Fibroblast of lung (primary cell): Measurements from ENCODE around the gene AGAP1. TPM values are rescaled to one million over a fixed set of nuclear protein-coding genes. Genes with fewer than 3 reads are reported as not detected.

ENCODE experiments used
- DNase-seq, 2 donors: peaks; one replicate each; pipeline versions ENCODE4 v3.0.0 to v3.0.0-alpha.2; 2010; ENCODE audit warnings: low read depth in 2 of 2
- H2AFZ ChIP-seq: 2 replicates; pipeline ENCODE4 v1.5.1; 2012; ENCODE audit warnings: low read length, control low read depth, inconsistent platforms
- H3K27ac ChIP-seq: 2 replicates; pipeline ENCODE4 v1.5.1; 2011; ENCODE audit warnings: low read length, control low read depth; ENCODE audit not compliant: insufficient read depth
- H3K27me3 ChIP-seq: 2 replicates; pipeline ENCODE4 v1.5.1; 2011; ENCODE audit warnings: mild to moderate bottlenecking, low read length; ENCODE audit not compliant: control insufficient read depth, insufficient read depth
- H3K36me3 ChIP-seq: 2 replicates; pipeline ENCODE4 v1.5.1; 2011; ENCODE audit warnings: low read length; ENCODE audit not compliant: control insufficient read depth, insufficient read depth
- H3K4me1 ChIP-seq: 2 replicates; pipeline ENCODE4 v1.5.1; 2011; ENCODE audit warnings: low read length; ENCODE audit not compliant: control insufficient read depth, insufficient read depth; ENCODE audit errors: extremely low read depth
- H3K4me2 ChIP-seq: 2 replicates; pipeline ENCODE4 v1.5.1; 2011; ENCODE audit warnings: low read length, control low read depth; ENCODE audit not compliant: insufficient read depth; ENCODE audit errors: extremely low read depth
- H3K4me3 ChIP-seq, 4 experiments: fragments of 200-600 bp in 1 of 4; sonication (generic) in 1 of 4; replicated peaks in 1 of 4; 2 replicates each; pipeline ENCODE4 v1.5.1; 2011 to 2016; ENCODE audit warnings: low read length in 4 of 4, low read depth in 3 of 4, mild to moderate bottlenecking in 3 of 4, control low read depth in 2 of 4, inconsistent platforms in 1 of 4, mixed read lengths in 1 of 4; ENCODE audit not compliant: insufficient read depth in 1 of 4; ENCODE audit errors: control extremely low read depth in 1 of 4
- H3K79me2 ChIP-seq: 2 replicates; pipeline ENCODE4 v1.5.1; 2012; ENCODE audit warnings: mild to moderate bottlenecking, low read length, inconsistent platforms; ENCODE audit not compliant: control insufficient read depth, insufficient read depth
- H3K9ac ChIP-seq: 2 replicates; pipeline ENCODE4 v1.5.1; 2011; ENCODE audit warnings: mild to moderate bottlenecking, low read length, control low read depth; ENCODE audit not compliant: insufficient read depth
- H3K9me3 ChIP-seq: 2 replicates; pipeline ENCODE4 v1.5.1; 2012; ENCODE audit warnings: low read depth, low read length; ENCODE audit not compliant: control insufficient read depth, insufficient read depth
- H4K20me1 ChIP-seq: 2 replicates; pipeline ENCODE4 v1.5.1; 2011; ENCODE audit warnings: low read length; ENCODE audit not compliant: control insufficient read depth, insufficient read depth; ENCODE audit errors: extremely low read depth
- CTCF ChIP-seq, 2 donors: IDR thresholded peaks in 1 of 2; conservative IDR thresholded peaks in 1 of 2; 1 replicate in 1 of 2; 2 replicates in 1 of 2; pipeline ENCODE4 v1.5.1; 2011 to 2012; ENCODE audit warnings: low read length in 2 of 2, control low read depth in 1 of 2, inconsistent platforms in 1 of 2, low read depth in 1 of 2, mild to moderate bottlenecking in 1 of 2
- EZH2 ChIP-seq: IDR thresholded peaks from 2 replicates; pipeline ENCODE4 v1.5.1; 2012; ENCODE audit warnings: low read length, control low read depth, mild to moderate bottlenecking; ENCODE audit errors: missing control alignments
- polyA plus RNA-seq, 2 donors: library from polyadenylated mRNA; depleted of rRNA in 1 of 2; stranded (reverse) in 1 of 2; unstranded in 1 of 2; fragments of >200 nt; gene quantifications; 2 replicates each; pipeline ENCODE4 v1.2.1, GENCODE V29; 2011 to 2012; ENCODE audit warnings: missing spikeins in 1 of 2
- total RNA-seq: library from RNA; depleted of rRNA; stranded (reverse); fragments of >200 nt; gene quantifications from 2 replicates; pipeline ENCODE4 v1.2.1, GENCODE V29; 2014

The AGAP1 gene
- total and polyA plus RNA-seq, 2 donors (not counting 1 experiment from before 2014, with no cell fraction given) = 10.6 to 14.0 TPM

GRCh38 chr2:235780401-235780800 is 286.6 kb downstream of the AGAP1 start:
- no peak overlapping the region for H2AFZ ChIP-seq
- H4K20me1 ChIP-seq = no peaks in the 10 kb centered on the region
- TF ChIP-seq EZH2 = no peak
- no peak for TF ChIP-seq CTCF (conservative IDR thresholded peaks at IDR 0.05 in 1 of 2, IDR thresholded peaks at IDR 0.05 in 1 of 2; ENCODE audit: low read depth in 1 of 2, low read length in 2 of 2)

GRCh38 chr2:235781775-235782174 is 287.9 kb downstream of the AGAP1 start:
- Histone ChIP-seq H3K9ac (no peak overlapping the region), H3K27me3 (no peaks in the 10 kb centered on the region), H3K79me2 (no peaks in the 10 kb centered on the region), H2AFZ (no peak overlapping the region), H3K4me2 (no peak overlapping the region), H3K4me1 (no peaks in the 10 kb centered on the region), H3K36me3 (no peaks in the 10 kb centered on the region), H3K4me3 (no peak overlapping the region), H3K9me3 (no peaks in the 10 kb centered on the region), H4K20me1 (no peaks in the 10 kb centered on the region), H3K27ac (no peak overlapping the region)
- DNase-seq = no peak
- TF ChIP-seq CTCF (conservative IDR thresholded peaks at IDR 0.05 in 1 of 2, IDR thresholded peaks at IDR 0.05 in 1 of 2; ENCODE audit: low read depth in 1 of 2, low read length in 2 of 2) (no peak), EZH2 (no peak)

More at GRCh38 chr2:235780401-235780800, 286.6 kb downstream of the AGAP1 start:
- H3K79me2 ChIP-seq = no peaks in the 10 kb centered on the region
- no peaks in the 10 kb centered on the region for H3K9me3 ChIP-seq
- no peaks in the 10 kb centered on the region for H3K4me1 ChIP-seq
- no peak overlapping the region for H3K27ac ChIP-seq
- no peaks in the 10 kb centered on the region for H3K36me3 ChIP-seq
- no peak overlapping the region for H3K4me2 ChIP-seq
- H3K4me3 ChIP-seq = no peak overlapping the region
- H3K9ac ChIP-seq = no peak overlapping the region
- DNase-seq = no peak
- no peaks in the 10 kb centered on the region for H3K27me3 ChIP-seq

GRCh38 chr2:235784788-235785187 is 290.9 kb downstream of the AGAP1 start:
- Histone ChIP-seq H3K4me2 (no peak overlapping the region), H4K20me1 (no peaks in the 10 kb centered on the region), H3K4me3 (no peak overlapping the region), H3K36me3 (no peaks in the 10 kb centered on the region), H3K27ac (no peak overlapping the region), H2AFZ (no peak overlapping the region), H3K79me2 (no peaks in the 10 kb centered on the region), H3K9me3 (no peaks in the 10 kb centered on the region), H3K9ac (no peak overlapping the region), H3K27me3 (no peaks in the 10 kb centered on the region), H3K4me1 (no peaks in the 10 kb centered on the region)
- TF ChIP-seq CTCF (conservative IDR thresholded peaks at IDR 0.05 in 1 of 2, IDR thresholded peaks at IDR 0.05 in 1 of 2; ENCODE audit: low read depth in 1 of 2, low read length in 2 of 2) (no peak), EZH2 (no peak)
- no peak for DNase-seq
